H1 (cell line): ENCODE data around the gene PYGB. TPM values are rescaled to one million over a fixed set of nuclear protein-coding genes. Genes with fewer than 3 reads are reported as not detected.

Experiments used
- CTCF ChIA-PET: fragments of 300-600 bp; sonication (Branson Sonifier 250); formaldehyde crosslinking; loops from one replicate; lab custom pipeline; 2021; ENCODE audit not compliant: partially characterized antibody; lab: Charles Lee
- POLR2A ChIA-PET: fragments of 300-600 bp; sonication (Branson Sonifier 250); formaldehyde crosslinking; loops from one replicate; lab custom pipeline; 2021; ENCODE audit warnings: inconsistent platforms; ENCODE audit not compliant: partially characterized antibody; lab: Charles Lee
- DNase-seq, 2 experiments: peaks; one replicate each; pipeline versions ENCODE4 v3.0.0 to v3.0.0-alpha.2; 2010 to 2022; ENCODE audit warnings: low spot score in 2 of 2, low read depth in 1 of 2, mixed read lengths in 1 of 2
- FAIRE-seq: peaks from 2 replicates; lab custom pipeline; 2011; peaks lifted over from hg19 to GRCh38; lab: Jason Lieb, UNC
- H2AFZ ChIP-seq: 2 replicates; pipeline ENCODE4 v1.8.1; 2012; ENCODE audit warnings: low read length, inconsistent platforms
- H2AK5ac ChIP-seq: 2 replicates; pipeline ENCODE4 v1.6.1; 2013; ENCODE audit warnings: low read depth, low read length
- H2BK120ac ChIP-seq: replicated peaks from 2 replicates; pipeline ENCODE3; 2013; ENCODE audit warnings: low read depth, low read length, inconsistent platforms
- H2BK12ac ChIP-seq: 2 replicates; pipeline ENCODE4 v1.6.1; 2013; ENCODE audit warnings: low read depth, low read length
- H2BK15ac ChIP-seq: 2 replicates; pipeline ENCODE4 v1.6.1; 2013; ENCODE audit warnings: low read length
- H2BK20ac ChIP-seq: 2 replicates; pipeline ENCODE4 v1.6.1; 2013; ENCODE audit warnings: low read length
- H2BK5ac ChIP-seq: 2 replicates; pipeline ENCODE4 v1.6.1; 2013; ENCODE audit warnings: low read depth, low read length
- H3K14ac ChIP-seq: 2 replicates; pipeline ENCODE4 v1.6.1; 2013; ENCODE audit warnings: inconsistent platforms; ENCODE audit not compliant: insufficient read length
- H3K18ac ChIP-seq: 2 replicates; pipeline ENCODE4 v1.6.1; 2013; ENCODE audit warnings: low read length; ENCODE audit errors: extremely low read depth
- H3K23ac ChIP-seq: 2 replicates; pipeline ENCODE4 v1.6.1; 2013; ENCODE audit warnings: inconsistent platforms; ENCODE audit not compliant: insufficient read length
- H3K23me2 ChIP-seq: 2 replicates; pipeline ENCODE4 v1.6.1; 2013; ENCODE audit warnings: low read depth, low read length
- H3K27ac ChIP-seq: 2 replicates; pipeline ENCODE4 v1.6.1; 2011; ENCODE audit warnings: low read depth, low read length, inconsistent platforms
- H3K27me3 ChIP-seq, 4 experiments: replicated peaks in 1 of 4; 1 replicate in 1 of 4; 2 replicates in 3 of 4; pipeline versions ENCODE4 v1.6.1 to v1.8.1; 2011 to 2013; ENCODE audit warnings: low read length in 3 of 4, mild to moderate bottlenecking in 3 of 4, inconsistent platforms in 2 of 4, mixed read lengths in 2 of 4, moderate library complexity in 1 of 4; ENCODE audit not compliant: control insufficient read depth in 3 of 4, insufficient read depth in 3 of 4; ENCODE audit errors: extremely low read depth in 1 of 4
- H3K36me3 ChIP-seq, 4 experiments: 2 replicates each; pipeline versions ENCODE4 v1.6.1 to v1.8.1; 2011 to 2013; ENCODE audit warnings: mild to moderate bottlenecking in 4 of 4, low read length in 3 of 4, moderate library complexity in 2 of 4, control low read depth in 1 of 4, inconsistent platforms in 1 of 4; ENCODE audit not compliant: insufficient read depth in 4 of 4, control insufficient read depth in 2 of 4
- H3K4ac ChIP-seq: replicated peaks from 2 replicates; pipeline ENCODE3; 2013; ENCODE audit warnings: low read length, low read depth, mixed read lengths, inconsistent platforms; ENCODE audit not compliant: insufficient read length
- H3K4me1 ChIP-seq, 4 experiments: replicated peaks in 1 of 4; 1 replicate in 1 of 4; 2 replicates in 3 of 4; pipeline versions ENCODE4 v1.6.1 to v1.8.1; 2011 to 2013; ENCODE audit warnings: low read length in 3 of 4, inconsistent platforms in 2 of 4, mixed read lengths in 1 of 4; ENCODE audit not compliant: insufficient read depth in 4 of 4, control insufficient read depth in 3 of 4
- H3K4me2 ChIP-seq, 2 experiments: 2 replicates each; pipeline versions ENCODE4 v1.6.1 to v1.8.1; 2011 to 2013; ENCODE audit warnings: low read depth in 2 of 2, low read length in 2 of 2, control low read depth in 1 of 2, inconsistent platforms in 1 of 2, mild to moderate bottlenecking in 1 of 2; ENCODE audit not compliant: insufficient read depth in 1 of 2
- H3K4me3 ChIP-seq, 4 experiments: fragments of 200-600, 300-600 bp in 1 of 4; sonication (generic), shearing (Covaris generic), sonication (Bioruptor Twin) in 1 of 4; 2 replicates each; pipeline versions ENCODE4 v1.5.1 to v1.8.1; 2011 to 2016; ENCODE audit warnings: low read length in 4 of 4, low read depth in 3 of 4, control low read depth in 2 of 4, inconsistent platforms in 2 of 4, mild to moderate bottlenecking in 2 of 4, mixed read lengths in 1 of 4, moderate library complexity in 1 of 4; ENCODE audit not compliant: insufficient read depth in 2 of 4; ENCODE audit errors: extremely low read depth in 1 of 4
- H3K56ac ChIP-seq: replicated peaks from 2 replicates; pipeline ENCODE3; 2013; ENCODE audit warnings: low read depth, mild to moderate bottlenecking, mixed read lengths, low read length, inconsistent platforms; ENCODE audit not compliant: insufficient read length
- H3K79me1 ChIP-seq: 2 replicates; pipeline ENCODE4 v1.6.1; 2013; ENCODE audit warnings: low read depth, low read length, control low read depth
- H3K79me2 ChIP-seq, 2 experiments: 2 replicates each; pipeline versions ENCODE4 v1.6.1 to v1.8.1; 2012 to 2013; ENCODE audit warnings: low read length in 2 of 2, mild to moderate bottlenecking in 2 of 2, inconsistent platforms in 1 of 2; ENCODE audit not compliant: insufficient read depth in 2 of 2, control insufficient read depth in 1 of 2
- H3K9ac ChIP-seq, 4 experiments: replicated peaks in 1 of 4; 1 replicate in 1 of 4; 2 replicates in 3 of 4; pipeline versions ENCODE4 v1.6.1 to v1.8.1; 2011 to 2013; ENCODE audit warnings: low read depth in 3 of 4, low read length in 3 of 4, control low read depth in 2 of 4, mild to moderate bottlenecking in 2 of 4, moderate library complexity in 2 of 4, inconsistent platforms in 1 of 4; ENCODE audit errors: extremely low read depth in 1 of 4
- H3K9me3 ChIP-seq, 2 experiments: 2 replicates each; pipeline versions ENCODE4 v1.6.1 to v1.8.1; 2012 to 2013; ENCODE audit warnings: mild to moderate bottlenecking in 2 of 2, moderate library complexity in 2 of 2, control low read depth in 1 of 2, inconsistent platforms in 1 of 2, low read depth in 1 of 2, low read length in 1 of 2, mixed read lengths in 1 of 2; ENCODE audit not compliant: insufficient read depth in 2 of 2
- H4K20me1 ChIP-seq, 2 experiments: replicated peaks in 1 of 2; 2 replicates each; pipeline versions ENCODE3 to v1.8.1; 2011 to 2013; ENCODE audit warnings: inconsistent platforms in 2 of 2, low read length in 2 of 2, mild to moderate bottlenecking in 1 of 2; ENCODE audit not compliant: insufficient read depth in 2 of 2, control insufficient read depth in 1 of 2
- H4K5ac ChIP-seq: 2 replicates; pipeline ENCODE4 v1.6.1; 2013; ENCODE audit warnings: low read length, low read depth, mixed read lengths, inconsistent platforms; ENCODE audit not compliant: insufficient read length
- H4K8ac ChIP-seq: 2 replicates; pipeline ENCODE4 v1.8.0; 2013; ENCODE audit warnings: mild to moderate bottlenecking, moderate library complexity, low read length, inconsistent platforms; ENCODE audit not compliant: insufficient read depth; ENCODE audit errors: extremely low read depth
- H4K91ac ChIP-seq: replicated peaks from 2 replicates; pipeline ENCODE3; 2013; ENCODE audit warnings: low read length, mixed read lengths, inconsistent platforms; ENCODE audit not compliant: insufficient read length
- ASH2L ChIP-seq: fragments of 200-600, 300-600 bp; sonication (generic); IDR thresholded peaks from one replicate; pipeline ENCODE4 v1.7.1; 2017; ENCODE audit warnings: low read length
- BCL11A ChIP-seq, 2 experiments: IDR thresholded peaks; one replicate each; pipeline ENCODE4 v1.6.1; 2011; ENCODE audit warnings: low read depth in 2 of 2, low read length in 2 of 2, mild to moderate bottlenecking in 2 of 2
- CEBPB ChIP-seq: IDR thresholded peaks from 2 replicates; pipeline ENCODE4 v1.6.1; 2012; ENCODE audit warnings: low read depth, low read length
- CTBP2 ChIP-seq: IDR thresholded peaks from 2 replicates; pipeline ENCODE4 v1.7.0; 2011; ENCODE audit warnings: borderline replicate concordance, mild to moderate bottlenecking, moderate library complexity, mixed read lengths, low read length; ENCODE audit not compliant: insufficient read depth, insufficient read length
- CTCF ChIP-seq, 3 experiments: IDR thresholded peaks; 1 replicate in 2 of 3; 2 replicates in 1 of 3; pipeline versions ENCODE4 v1.5.1 to v1.6.1; 2011; ENCODE audit warnings: low read length in 3 of 3, mild to moderate bottlenecking in 3 of 3, inconsistent platforms in 2 of 3, low read depth in 1 of 3, moderate library complexity in 1 of 3; ENCODE audit not compliant: insufficient read depth in 1 of 3; ENCODE audit errors: control extremely low read depth in 1 of 3
- GABPA ChIP-seq: IDR thresholded peaks from 2 replicates; pipeline ENCODE4 v1.6.1; 2011; ENCODE audit warnings: mild to moderate bottlenecking, low read length, moderate library complexity, borderline replicate concordance; ENCODE audit not compliant: insufficient read depth
- RAD21 ChIP-seq, 2 experiments: IDR thresholded peaks in 1 of 2; conservative IDR thresholded peaks in 1 of 2; 2 replicates each; pipeline ENCODE4 v1.6.1; 2011; ENCODE audit warnings: low read depth in 2 of 2, low read length in 2 of 2, improper control_type of control experiment in 1 of 2, inconsistent platforms in 1 of 2, mild to moderate bottlenecking in 1 of 2, moderate library complexity in 1 of 2
- SIRT6 ChIP-seq: IDR thresholded peaks from one replicate; pipeline ENCODE4 v1.7.1; 2012; ENCODE audit warnings: low read length, inconsistent platforms
- SIX5 ChIP-seq: IDR thresholded peaks from 2 replicates; pipeline ENCODE4 v1.6.1; 2011; ENCODE audit warnings: mild to moderate bottlenecking, low read depth, low read length
- SP4 ChIP-seq: IDR thresholded peaks from 2 replicates; pipeline ENCODE4 v1.6.1; 2012; ENCODE audit warnings: low read length, inconsistent platforms
- WGBS, 2 experiments: shearing (Covaris generic) in 1 of 2; methylation state at CpG; one replicate each; pipeline versions ENCODE4 v1.1.6 to v1.1.7; 2013 to 2015; ENCODE audit warnings: low lambda C conversion rate in 2 of 2, mixed read lengths in 2 of 2, inconsistent platforms in 1 of 2, low coverage in 1 of 2, missing lambda C conversion rate in 1 of 2; ENCODE audit not compliant: insufficient replicate concordance in 2 of 2, insufficient coverage in 1 of 2, insufficient read length in 1 of 2; ENCODE audit errors: extremely low coverage in 1 of 2, missing lambda C conversion rate in 1 of 2; 5-methylcytosine and 5-hydroxymethylcytosine counted together
- polyA plus RNA-seq, 7 experiments: library from polyadenylated mRNA; depleted of rRNA in 3 of 7; stranded (reverse) in 5 of 7; unstranded in 2 of 7; fragments of >200 nt in 5 of 7; fragments of 200-250 nt in 2 of 7; gene quantifications; 1 replicate in 5 of 7; 2 replicates in 1 of 7; 4 replicates in 1 of 7; pipeline versions ENCODE4 v1.2.1 to v1.2.3, GENCODE V29; 2011 to 2013; ENCODE audit warnings: missing spikeins in 2 of 7, mixed read lengths in 2 of 7
- total RNA-seq: library from RNA; stranded (reverse); fragmentation: NEBNext Ultra II Directional; extraction: Animal tissue kit (Norgen Biotek cat#: 25700); gene quantifications from 2 replicates; pipeline ENCODE4 v1.2.1, GENCODE V29; 2021

The PYGB gene
- total and polyA plus RNA-seq, 2 of the 8 experiments (the other 6 are each of a cell fraction or from before 2014, with no cell fraction given), result 26.6 to 56.0 TPM

DNA sequence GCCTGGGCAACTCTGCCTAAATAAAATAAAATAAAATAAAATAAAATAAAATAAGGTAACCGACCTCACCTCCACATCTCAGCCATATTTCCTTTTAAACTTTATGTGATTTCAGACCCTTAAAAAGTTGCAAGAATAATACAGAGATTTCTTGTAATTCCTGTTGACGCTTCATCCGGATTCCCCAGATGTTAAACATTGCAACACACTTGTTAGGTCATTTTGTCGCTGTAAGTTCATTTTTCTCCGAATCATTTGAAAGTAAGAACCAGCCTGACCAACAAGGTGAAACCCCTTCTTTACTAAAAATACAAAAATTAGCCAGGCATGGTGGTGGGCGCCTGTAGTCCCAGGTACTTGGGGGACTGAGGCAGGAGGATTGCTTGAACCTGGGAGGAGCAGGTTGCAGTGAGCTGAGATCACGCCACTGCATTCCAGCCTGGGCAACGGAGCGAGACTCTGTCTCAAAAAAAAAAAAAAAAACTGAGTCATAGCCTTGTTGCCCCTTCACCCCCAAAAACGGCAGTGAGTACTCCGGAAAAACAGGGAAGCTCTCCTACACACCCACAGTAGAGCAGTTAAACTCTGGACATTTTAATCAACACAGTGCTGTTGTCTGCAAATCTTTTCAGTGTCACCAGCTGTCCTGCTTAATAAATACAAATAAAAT lies 5.9 kb downstream of the PYGB start:
- no peak overlapping the region for H3K4ac ChIP-seq
- no peak overlapping the region for H3K18ac ChIP-seq
- H2BK120ac ChIP-seq, result no peak overlapping the region
- H3K23ac ChIP-seq, result no peak overlapping the region
- peaks cover 17 to 54% of the 10 kb centered on the region in 2 experiments for H3K79me2 ChIP-seq
- H2AFZ ChIP-seq, result no peak overlapping the region
- no peak overlapping the region for H4K5ac ChIP-seq
- peaks cover 3 to 10% of the 10 kb centered on the region in 2 experiments for H4K20me1 ChIP-seq
- FAIRE-seq (no peak), DNase-seq (no peak)
- no peak overlapping the region for H3K4me2 ChIP-seq
- no peak overlapping the region for H3K27ac ChIP-seq
- H2BK12ac ChIP-seq, result no peak overlapping the region
- POLR2A ChIA-PET, result interaction anchor here (1.2 kb wide), 1 partner anchor 11 kb away, joined by 3 read pairs; no protein-coding TSS in a partner anchor
- no peaks in the 10 kb centered on the region for H3K36me3 ChIP-seq
- H2BK20ac ChIP-seq, result no peak overlapping the region
- no peak overlapping the region for H2BK15ac ChIP-seq
- no peak overlapping the region for H3K4me3 ChIP-seq
- H3K23me2 ChIP-seq, result peaks cover under 1% of the 10 kb centered on the region; the same call in 1 of the 2 replicates
- H3K79me1 ChIP-seq, result peaks cover 13% of the 10 kb centered on the region
- peaks cover 0 to 3% (median 1%) of the 10 kb centered on the region in 4 experiments; a peak in 3 of 7 replicates for H3K4me1 ChIP-seq
- no peak overlapping the region for H3K14ac ChIP-seq
- H4K91ac ChIP-seq, result no peak overlapping the region
- CTCF ChIA-PET, result interaction anchor here (0.9 to 1.5 kb wide), 4 partner anchors 10 to 257 kb away, joined by 3 to 4 read pairs (median 4); no protein-coding TSS in a partner anchor
- H2BK5ac ChIP-seq, result no peak overlapping the region
- no peak overlapping the region for H2AK5ac ChIP-seq
- H4K8ac ChIP-seq, result no peak overlapping the region
- H3K9me3 ChIP-seq, result no peaks in the 10 kb centered on the region
- no peak overlapping the region for H3K9ac ChIP-seq
- 89% methylated on average over 11 of the region's 11 CpGs; no CpG with 5 or more reads in 1 of the 2 experiments for WGBS, 2 experiments
- no peak overlapping the region for H3K56ac ChIP-seq
- H3K27me3 ChIP-seq, result no peaks in the 10 kb centered on the region
- no peak for TF ChIP-seq GABPA
- TF ChIP-seq SIRT6, result no peak
- TF ChIP-seq ASH2L, result no peak
- TF ChIP-seq SIX5, result no peak
- TF ChIP-seq CTCF (IDR thresholded peaks at IDR 0.05; ENCODE audit: control extremely low read depth in 1 of 3, insufficient read depth in 1 of 3, low read depth in 1 of 3, low read length in 3 of 3), result no peak
- no peak for TF ChIP-seq CEBPB
- TF ChIP-seq BCL11A (IDR thresholded peaks at IDR 0.05; ENCODE audit: low read depth in 2 of 2, low read length in 2 of 2), result no peak
- TF ChIP-seq SP4, result no peak
- TF ChIP-seq CTBP2, result no peak
- no peak for TF ChIP-seq RAD21 (IDR thresholded peaks at IDR 0.05 in 1 of 2, conservative IDR thresholded peaks at IDR 0.05 in 1 of 2; ENCODE audit: low read depth in 2 of 2, low read length in 2 of 2)
